ENCODE measurements around the gene SMCHD1.

DNA sequence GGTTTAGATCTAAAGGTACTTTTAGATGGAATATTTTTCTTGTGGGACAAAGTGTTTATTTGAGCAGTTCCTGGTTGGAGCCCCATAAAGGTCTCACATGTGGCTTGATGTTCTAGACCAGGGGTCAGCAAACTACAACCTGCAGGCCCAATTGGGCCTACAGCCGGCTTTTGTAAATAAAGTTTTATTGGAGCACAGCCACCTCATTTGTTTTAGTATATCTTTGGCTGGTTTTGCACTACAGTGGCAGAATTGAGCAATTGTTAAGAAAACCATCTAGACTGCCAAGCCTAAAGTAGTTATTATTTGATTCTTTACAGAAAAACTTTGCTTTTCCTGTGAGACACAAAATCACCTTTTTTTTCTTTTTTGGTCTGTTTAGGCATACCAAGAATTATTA lies 42.5 kb upstream of the SMCHD1 start:
- no peak for TF ChIP-seq POLR2A (IDR thresholded peaks at IDR 0.05)
- TF ChIP-seq, protein P1, sequence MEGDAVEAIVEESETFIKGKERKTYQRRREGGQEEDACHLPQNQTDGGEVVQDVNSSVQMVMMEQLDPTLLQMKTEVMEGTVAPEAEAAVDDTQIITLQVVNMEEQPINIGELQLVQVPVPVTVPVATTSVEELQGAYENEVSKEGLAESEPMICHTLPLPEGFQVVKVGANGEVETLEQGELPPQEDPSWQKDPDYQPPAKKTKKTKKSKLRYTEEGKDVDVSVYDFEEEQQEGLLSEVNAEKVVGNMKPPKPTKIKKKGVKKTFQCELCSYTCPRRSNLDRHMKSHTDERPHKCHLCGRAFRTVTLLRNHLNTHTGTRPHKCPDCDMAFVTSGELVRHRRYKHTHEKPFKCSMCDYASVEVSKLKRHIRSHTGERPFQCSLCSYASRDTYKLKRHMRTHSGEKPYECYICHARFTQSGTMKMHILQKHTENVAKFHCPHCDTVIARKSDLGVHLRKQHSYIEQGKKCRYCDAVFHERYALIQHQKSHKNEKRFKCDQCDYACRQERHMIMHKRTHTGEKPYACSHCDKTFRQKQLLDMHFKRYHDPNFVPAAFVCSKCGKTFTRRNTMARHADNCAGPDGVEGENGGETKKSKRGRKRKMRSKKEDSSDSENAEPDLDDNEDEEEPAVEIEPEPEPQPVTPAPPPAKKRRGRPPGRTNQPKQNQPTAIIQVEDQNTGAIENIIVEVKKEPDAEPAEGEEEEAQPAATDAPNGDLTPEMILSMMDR (IDR thresholded peaks at IDR 0.05) = no peak
